ENCODE measurements around the gene CFAP410. TPM values are rescaled to one million over a fixed set of nuclear protein-coding genes. Genes with fewer than 3 reads are reported as not detected.
"Not testable (repeated sequence)": the region's sequence is repeated elsewhere in the genome, so short reads cannot be mapped to it uniquely, and the experiment has no call there.

CFAP410 gene
- total RNA-seq, 1 experiment from 2014 or later, result 5.9 TPM

GRCh38 chr21:44285138-44285992, 53.8 kb downstream of the CFAP410 start, which contains the start of gene AIRE:
Gene AIRE (plus strand): TSS chr21:44285876. CDS start chr21:44286007, 131 bp downstream.
- DNase-seq (ENCODE audit: low read depth), result peak; percentile 51

- no peak for DNase-seq (ENCODE audit: low read depth)
These were observed 55.2 kb downstream of the CFAP410 start for GRCh38 chr21:44283948-44284347.

DNA sequence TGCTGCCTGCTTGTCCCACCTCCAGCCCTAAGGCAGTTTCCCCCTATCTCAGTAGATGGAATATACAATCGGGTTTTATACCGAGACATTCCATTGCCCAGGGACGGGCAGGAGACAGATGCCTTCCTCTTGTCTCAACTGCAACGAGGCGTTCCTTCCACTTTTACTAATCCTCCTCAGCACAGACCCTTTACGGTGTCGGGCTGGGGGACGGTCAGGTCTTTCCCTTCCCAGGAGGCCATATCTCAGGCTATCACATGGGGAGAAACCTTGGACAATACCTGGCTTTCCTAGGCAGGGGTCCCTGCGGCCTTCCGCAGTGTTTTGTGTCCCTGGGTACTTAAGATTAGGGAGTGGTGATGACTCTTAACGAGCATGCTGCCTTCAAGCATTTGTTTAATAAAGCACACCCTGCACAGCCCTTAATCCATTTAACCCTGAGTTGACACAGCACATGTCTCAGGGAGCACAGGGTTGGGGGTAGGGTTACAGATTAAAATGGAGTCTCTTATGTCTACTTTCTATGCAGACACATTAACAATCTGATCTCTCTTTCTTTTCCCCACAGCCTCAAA, 55.9 kb downstream of the CFAP410 start:
- not testable (repeated sequence) for DNase-seq (ENCODE audit: low read depth)

- no peak for DNase-seq (ENCODE audit: low read depth)
These were observed 56.8 kb downstream of the CFAP410 start for GRCh38 chr21:44282370-44282769.

DNA sequence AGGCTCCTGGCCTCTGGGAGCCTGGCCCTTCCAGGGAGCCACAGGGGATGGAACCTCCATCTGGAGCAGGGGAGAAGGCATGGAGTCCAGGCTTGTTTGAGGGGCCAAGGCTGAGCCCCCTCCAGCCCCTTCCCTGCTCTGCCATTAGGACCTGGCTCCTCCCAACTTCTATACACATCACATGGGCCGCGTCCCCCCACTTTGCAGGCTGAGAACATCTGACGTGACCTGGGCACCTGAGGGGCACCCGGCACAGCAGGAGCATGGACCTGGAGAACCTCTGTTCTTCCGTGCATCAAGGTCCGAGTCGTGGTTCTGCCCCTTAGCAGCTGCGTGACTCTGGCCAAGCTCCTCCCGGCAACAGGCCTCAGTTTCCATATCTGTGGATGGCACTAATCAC, 57.4 kb downstream of the CFAP410 start:
- no peak for DNase-seq (ENCODE audit: low read depth)

- DNase-seq (ENCODE audit: low read depth), result no peak
These were observed 59.6 kb downstream of the CFAP410 start for GRCh38 chr21:44279354-44280260.

Other genes with a start within 250 kb of the CFAP410 start
- 1.9 and 2.2 TPM in 2 replicates for gene PWP2, start 232.0 kb downstream of the CFAP410 start, total RNA-seq (2014; rRNA removed; shearing (Covaris generic))
- 4.0 and 11.7 TPM in 2 replicates for gene GATD3, start 205.7 kb downstream of the CFAP410 start, total RNA-seq (2014; rRNA removed; shearing (Covaris generic))
- 2.1 and 4.6 TPM in 2 replicates for gene ICOSLG, start 98.4 kb downstream of the CFAP410 start, total RNA-seq (2014; rRNA removed; shearing (Covaris generic))
- 0.12 and 0.49 TPM in 2 replicates for gene DNMT3L, start 77.5 kb downstream of the CFAP410 start, total RNA-seq (2014; rRNA removed; shearing (Covaris generic))
- gene AIRE, start 53.5 kb downstream of the CFAP410 start, total RNA-seq (2014; rRNA removed; shearing (Covaris generic)), result 0.10 TPM in 1 of 2 replicates, not detected in the other
- gene PFKL, start 39.3 kb downstream of the CFAP410 start, total RNA-seq (2014; rRNA removed; shearing (Covaris generic)), result 97.3 and 116 TPM in 2 replicates
- 6.7 and 10.4 TPM in 2 replicates for gene TRPM2, start 14.2 kb upstream of the CFAP410 start, total RNA-seq (2014; rRNA removed; shearing (Covaris generic))
- 1.6 and 1.9 TPM in 2 replicates for gene LRRC3, start 116.1 kb upstream of the CFAP410 start, total RNA-seq (2014; rRNA removed; shearing (Covaris generic))
- gene KRTAP10-1, start 200.8 kb upstream of the CFAP410 start, total RNA-seq (2014; rRNA removed; shearing (Covaris generic)), result not detected in 2 replicates
- not detected in 2 replicates for gene KRTAP10-2, start 212.1 kb upstream of the CFAP410 start, total RNA-seq (2014; rRNA removed; shearing (Covaris generic))
- not detected in 2 replicates for gene KRTAP10-3, start 219.4 kb upstream of the CFAP410 start, total RNA-seq (2014; rRNA removed; shearing (Covaris generic))
- not detected in 2 replicates for gene KRTAP10-4, start 234.3 kb upstream of the CFAP410 start, total RNA-seq (2014; rRNA removed; shearing (Covaris generic))
- gene KRTAP10-5, start 241.2 kb upstream of the CFAP410 start, total RNA-seq (2014; rRNA removed; shearing (Covaris generic)), result not detected in 2 replicates